ENCODE results near the gene CDKAL1. TPM values are rescaled to one million over a fixed set of nuclear protein-coding genes. Genes with fewer than 3 reads are reported as not detected.

Gene CDKAL1
- polyA plus RNA-seq, 2 of the 4 experiments (the other 2 are of a cell fraction), result 4.7 to 8.3 TPM

DNA sequence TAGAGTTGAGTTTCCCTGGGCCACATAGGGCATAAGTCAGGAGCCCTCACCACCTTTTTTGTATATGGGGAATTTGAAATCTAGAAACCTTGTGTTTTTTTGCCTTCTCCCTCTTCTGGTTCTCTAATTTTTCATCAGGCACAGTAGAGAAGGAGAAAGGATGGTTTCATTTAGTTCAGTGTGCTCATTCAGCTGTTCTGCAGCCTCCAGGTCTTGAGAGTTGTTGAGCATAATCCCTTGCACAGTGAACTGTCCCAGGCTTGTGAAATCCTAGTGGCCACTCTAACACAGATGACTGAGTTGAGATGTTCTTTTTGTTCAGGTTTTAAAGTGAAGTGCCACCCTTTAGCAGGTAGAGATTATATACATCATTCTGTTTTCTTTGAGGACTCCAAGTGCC, 183.5 kb downstream of the CDKAL1 start:
- FAIRE-seq, result no peak
- ChIA-PET CTCF (no interaction called here), POLR2A (no interaction called here)
- TF ChIP-seq MAZ (IDR thresholded peaks at IDR 0.05; ENCODE audit: borderline replicate concordance, low read depth, low read length), result no peak
- no peak for TF ChIP-seq CHD2 (IDR thresholded peaks at IDR 0.05; ENCODE audit: low read length, partially characterized antibody)
- TF ChIP-seq RFX5 (IDR thresholded peaks at IDR 0.05), result no peak
- TF ChIP-seq ZNF302 (CRISPR knock-in tag; IDR thresholded peaks at IDR 0.05), result no peak
- no peak for TF ChIP-seq CBX8 (IDR thresholded peaks at IDR 0.05)
- TF ChIP-seq ATOH8 (CRISPR knock-in tag; IDR thresholded peaks at IDR 0.05; ENCODE audit: low read depth), result no peak
- TF ChIP-seq FOSB (CRISPR knock-in tag; IDR thresholded peaks at IDR 0.05), result no peak
- TF ChIP-seq HOXA7 (CRISPR knock-in tag; IDR thresholded peaks at IDR 0.05), result no peak
- no peak overlapping the region for H3K4me3 ChIP-seq
- H3K4me2 ChIP-seq, result no peak overlapping the region
- no peaks in the 10 kb centered on the region for H3K9me3 ChIP-seq
- DNase-seq (ENCODE audit: low read depth in 1 of 2, low spot score in 1 of 2), result no peak
- no peaks in the 10 kb centered on the region for H3K4me1 ChIP-seq
- no peak for ATAC-seq
- H3K27ac ChIP-seq, result no peak overlapping the region

DNA sequence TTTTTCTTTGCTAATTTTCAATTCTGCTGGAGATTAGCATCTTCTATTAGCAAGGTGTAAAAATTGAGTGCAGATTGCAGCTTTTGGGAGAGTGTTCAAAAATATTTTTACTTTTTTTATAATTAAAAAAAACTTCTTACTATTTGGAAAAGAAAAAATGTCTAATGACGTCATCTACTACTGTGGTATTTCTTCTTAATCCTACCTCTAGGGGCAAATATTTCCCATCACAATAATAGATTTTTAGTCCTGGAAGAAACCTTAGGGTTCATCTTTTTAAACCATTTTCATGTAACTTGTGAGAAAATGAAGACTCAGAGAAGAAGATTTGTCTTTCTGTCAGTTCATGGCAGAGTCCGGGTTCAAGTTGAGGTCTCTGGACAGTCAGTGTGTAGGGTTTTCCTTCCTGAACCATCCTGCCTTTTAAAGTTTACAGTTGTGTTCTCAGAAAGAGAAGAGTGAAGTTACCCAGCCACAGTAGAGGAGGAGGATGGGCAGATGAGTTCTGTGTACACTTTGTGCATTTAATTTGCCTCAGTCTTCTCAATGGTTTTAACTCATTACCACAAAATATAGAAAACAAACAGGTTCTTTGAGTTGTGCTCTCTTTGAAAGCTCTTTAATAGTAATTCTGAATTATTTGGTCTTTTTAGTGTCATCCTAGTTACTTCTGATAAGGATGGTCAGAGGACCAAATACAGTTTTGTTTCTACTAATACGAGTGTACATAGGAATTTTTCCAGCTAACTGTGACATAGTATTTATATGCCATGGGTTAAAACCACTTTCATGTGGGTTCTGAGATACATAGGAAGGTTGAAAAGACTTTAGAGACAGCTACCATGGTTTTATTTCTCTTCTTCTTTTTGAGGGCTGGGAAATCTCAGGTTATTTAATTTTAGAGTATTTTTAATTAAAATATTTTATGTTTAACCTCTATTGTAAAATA, 184.7 kb downstream of the CDKAL1 start:
- CTCF ChIA-PET, result no interaction called here
- no peaks in the 10 kb centered on the region for H3K9me3 ChIP-seq
- no peak overlapping the region for H3K4me3 ChIP-seq
- TF ChIP-seq CBX2 (IDR thresholded peaks at IDR 0.05; ENCODE audit: borderline replicate concordance, low read depth) (no peak), RARB (CRISPR knock-in tag; IDR thresholded peaks at IDR 0.05) (no peak), JUNB (IDR thresholded peaks at IDR 0.05) (no peak), ESRRA (IDR thresholded peaks at IDR 0.05; ENCODE audit: borderline replicate concordance, low read length) (no peak), SREBF2 (IDR thresholded peaks at IDR 0.05) (no peak), MAFK (IDR thresholded peaks at IDR 0.05; ENCODE audit: partially characterized antibody) (no peak), SMC3 (IDR thresholded peaks at IDR 0.05) (no peak), CTCF (IDR thresholded peaks at IDR 0.05) (no peak), ZSCAN20 (CRISPR knock-in tag; IDR thresholded peaks at IDR 0.05) (no peak), RAD21 (conservative IDR thresholded peaks at IDR 0.05 in 1 of 2, IDR thresholded peaks at IDR 0.05 in 1 of 2) (no peak), HEYL (CRISPR knock-in tag; IDR thresholded peaks at IDR 0.05) (no peak), NPAS2 (CRISPR knock-in tag; IDR thresholded peaks at IDR 0.05; ENCODE audit: borderline replicate concordance) (no peak), PBX3 (IDR thresholded peaks at IDR 0.05) (no peak), KDM5A (IDR thresholded peaks at IDR 0.05) (no peak)
- TF ChIP-seq, protein P1, sequence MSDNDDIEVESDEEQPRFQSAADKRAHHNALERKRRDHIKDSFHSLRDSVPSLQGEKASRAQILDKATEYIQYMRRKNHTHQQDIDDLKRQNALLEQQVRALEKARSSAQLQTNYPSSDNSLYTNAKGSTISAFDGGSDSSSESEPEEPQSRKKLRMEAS (IDR thresholded peaks at IDR 0.05), result no peak
- H3K4me2 ChIP-seq, result no peak overlapping the region
- DNase-seq (ENCODE audit: low read depth in 1 of 2, low spot score in 1 of 2), result no peak
- no peak for ATAC-seq
- 89% methylated on average over 3 of the region's 3 CpGs for WGBS (ENCODE audit: missing lambda C conversion rate)
- FAIRE-seq, result no peak
- POLR2A ChIA-PET, result no interaction called here
- H3K27ac ChIP-seq, result no peak overlapping the region
- H3K4me1 ChIP-seq, result no peaks in the 10 kb centered on the region
